HCT116 (cell line): ENCODE results near the gene CHMP2A.

Source experiments
- CTCF ChIP-seq, 3 experiments: fragments of 200-600 bp in 1 of 3; sonication (generic) in 1 of 3; IDR thresholded peaks in 2 of 3; conservative IDR thresholded peaks in 1 of 3; 2 replicates each; pipeline ENCODE4 v1.5.1; 2012 to 2017; ENCODE audit warnings: low read depth in 2 of 3, low read length in 2 of 3, antibody characterized with exemption in 1 of 3, borderline replicate concordance in 1 of 3, control low read depth in 1 of 3, mild to moderate bottlenecking in 1 of 3, mixed read lengths in 1 of 3, mixed run types in 1 of 3, moderate library complexity in 1 of 3; ENCODE audit not compliant: insufficient read depth in 1 of 3
- POLR2AphosphoS5 ChIP-seq: IDR thresholded peaks from 2 replicates; pipeline ENCODE4 v1.6.1; 2011; ENCODE audit warnings: mild to moderate bottlenecking, low read depth, low read length, moderate library complexity
- RAD21 ChIP-seq: IDR thresholded peaks from 2 replicates; pipeline ENCODE4 v1.6.1; 2012; ENCODE audit warnings: low read depth, mild to moderate bottlenecking
- SIN3A ChIP-seq: IDR thresholded peaks from 2 replicates; pipeline ENCODE4 v1.6.1; 2012; ENCODE audit warnings: low read depth
- YY1 ChIP-seq: IDR thresholded peaks from 2 replicates; pipeline ENCODE4 v1.6.1; 2011; ENCODE audit warnings: low read length, low read depth, moderate library complexity, mild to moderate bottlenecking; ENCODE audit not compliant: insufficient replicate concordance; ENCODE audit errors: extremely low read depth
- ZNF274 ChIP-seq: fragments of 200-500 bp; sonication (Bioruptor generic); IDR thresholded peaks from 2 replicates; pipeline ENCODE4 v1.6.1; 2014; ENCODE audit warnings: mild to moderate bottlenecking, low read depth, low read length, inconsistent platforms

GRCh38 chr19:58563823-58564222, 8.9 kb upstream of the CHMP2A start:
- no peak for TF ChIP-seq POLR2AphosphoS5
- no peak for TF ChIP-seq RAD21
- no peak for TF ChIP-seq ZNF274
- TF ChIP-seq YY1 = no peak
- TF ChIP-seq CTCF (IDR thresholded peaks at IDR 0.05 in 2 of 3, conservative IDR thresholded peaks at IDR 0.05 in 1 of 3; ENCODE audit: borderline replicate concordance in 1 of 3, insufficient read depth in 1 of 3, low read depth in 2 of 3, low read length in 2 of 3) = no peak
- no peak for TF ChIP-seq SIN3A
